ENCODE results near the gene TBL1XR1.
"Not testable (repeated sequence)": the region's sequence is repeated elsewhere in the genome, so short reads cannot be mapped to it uniquely, and the experiment has no call there.

Gene TBL1XR1

GRCh38 chr3:177208223-177208622, 10.9 kb upstream of the TBL1XR1 start:
- DNase-seq: no peak

GRCh38 chr3:177206936-177207335, 9.7 kb upstream of the TBL1XR1 start:
- DNase-seq: no peak

- DNase-seq: no peak
Measured at GRCh38 chr3:177203689-177204395, 6.6 kb upstream of the TBL1XR1 start.

- not testable (repeated sequence) for DNase-seq
Measured at GRCh38 chr3:177203016-177203415, 5.7 kb upstream of the TBL1XR1 start.

DNA sequence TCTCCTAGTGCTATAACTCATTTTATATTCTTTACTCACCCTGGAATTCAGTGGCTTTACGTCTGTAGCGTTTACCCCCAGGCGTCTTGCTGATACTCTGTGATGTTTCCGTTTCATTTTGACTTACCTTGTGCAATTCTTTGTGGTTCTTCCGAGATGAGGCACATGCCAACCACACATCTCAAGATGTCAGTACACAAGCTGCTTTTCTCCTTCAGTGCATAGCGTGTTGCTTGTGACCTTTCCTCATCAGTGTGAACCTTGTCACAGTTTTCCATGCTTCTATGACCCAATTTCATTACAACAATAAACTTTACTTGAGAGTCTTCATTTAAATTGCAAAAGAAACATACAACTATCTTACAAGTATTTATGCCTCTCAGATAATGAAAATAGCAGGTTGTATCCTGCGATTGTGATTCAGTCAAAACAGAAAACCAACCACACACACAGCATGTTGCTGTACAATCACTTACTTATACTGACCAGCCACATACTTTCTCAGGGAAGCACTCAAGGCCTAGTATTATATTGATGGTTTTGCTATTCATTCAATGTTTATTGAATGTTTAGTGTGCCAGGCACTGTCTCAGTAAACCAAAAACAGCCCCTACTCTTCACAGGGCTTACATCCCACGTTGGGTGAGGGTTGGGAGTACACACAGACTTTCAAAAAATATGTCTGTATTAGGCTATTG, 4.6 kb upstream of the TBL1XR1 start:
- DNase-seq: peak; percentile 33

DNA sequence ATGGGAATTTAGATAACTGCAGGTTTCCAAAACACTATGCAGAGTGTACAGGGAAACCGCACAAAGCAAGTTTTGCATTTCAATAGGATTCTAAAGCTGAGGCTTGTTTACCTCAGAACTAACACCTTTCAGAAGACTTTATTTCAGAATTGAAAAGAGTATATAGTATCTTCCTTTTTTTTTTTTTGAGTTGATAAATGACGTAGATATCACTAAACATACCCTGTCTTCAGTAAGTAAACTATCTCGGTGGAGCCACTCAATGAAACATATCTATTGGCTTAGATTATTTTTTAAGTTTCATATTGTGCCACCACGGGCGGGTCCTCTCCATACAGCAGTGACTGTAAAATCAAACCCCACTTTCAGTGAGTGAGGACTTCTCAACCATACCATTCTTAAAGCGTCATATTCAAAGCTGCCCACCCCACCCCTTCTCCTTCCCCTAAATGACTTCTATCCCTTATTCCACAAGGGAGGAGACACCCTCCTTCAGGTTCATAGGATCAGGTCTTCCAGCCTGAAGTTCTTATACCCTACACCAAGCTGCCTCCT, 2.0 kb upstream of the TBL1XR1 start:
- DNase-seq: no peak

GRCh38 chr3:177197727-177198460, 612 bp upstream of the TBL1XR1 start:
- no peak for DNase-seq

DNA sequence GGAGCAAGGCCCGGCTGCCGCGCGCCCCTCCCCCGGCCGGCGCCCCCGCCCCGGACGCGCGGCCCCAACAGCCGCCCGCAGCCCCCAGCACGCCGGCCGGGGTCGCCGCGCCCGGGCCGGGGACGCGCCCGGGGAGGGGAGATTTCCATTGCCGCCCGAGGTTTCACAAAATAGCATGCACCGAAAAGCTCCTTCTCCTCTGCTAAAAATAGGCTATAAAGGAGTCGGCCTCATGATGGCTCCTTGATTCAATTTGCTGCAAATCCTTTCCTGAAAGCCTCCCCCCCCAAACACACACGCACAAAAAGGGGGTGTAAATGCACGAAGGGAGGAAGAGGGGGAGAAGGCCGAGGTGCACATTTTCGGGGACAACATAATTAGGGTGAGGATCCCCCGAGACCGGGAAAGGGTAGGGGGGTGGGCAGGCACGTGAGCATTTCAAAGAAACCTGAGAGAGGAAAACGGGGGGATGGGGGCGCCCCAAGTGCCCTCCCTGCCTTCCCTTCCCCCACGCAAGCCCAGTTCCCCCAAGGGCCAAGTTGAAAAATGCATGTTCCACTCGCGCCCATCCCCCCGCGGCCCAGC, 734 bp downstream of the TBL1XR1 start:
- peak; percentile 54 for DNase-seq

DNA sequence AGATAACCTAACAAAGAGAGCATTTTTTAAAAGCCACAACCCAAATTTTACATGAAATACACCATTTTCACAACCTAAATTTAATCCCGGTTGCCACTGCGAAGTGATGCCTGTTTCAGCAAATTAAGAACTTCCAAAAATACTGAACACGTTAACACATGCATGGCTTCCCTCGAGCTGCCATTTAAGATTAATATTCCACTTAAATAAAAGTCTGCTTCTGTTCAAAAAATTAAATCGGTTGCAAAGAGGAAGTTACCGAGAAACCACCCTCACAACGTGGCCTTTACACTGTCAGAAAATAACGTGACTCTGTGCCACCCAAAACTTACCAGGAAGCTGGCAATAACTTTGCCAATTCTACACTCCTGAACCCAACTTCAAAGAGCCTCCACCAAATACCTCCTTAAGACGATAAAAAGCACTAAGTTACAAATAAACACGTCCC, 1.2 kb downstream of the TBL1XR1 start:
- no peak for DNase-seq

GRCh38 chr3:177195242-177195991, 1.9 kb downstream of the TBL1XR1 start:
- peak; percentile 37 for DNase-seq

GRCh38 chr3:177194299-177194698, 3.0 kb downstream of the TBL1XR1 start:
- DNase-seq: no peak

GRCh38 chr3:177193688-177194268, 3.5 kb downstream of the TBL1XR1 start:
- peak; percentile 21 for DNase-seq

DNA sequence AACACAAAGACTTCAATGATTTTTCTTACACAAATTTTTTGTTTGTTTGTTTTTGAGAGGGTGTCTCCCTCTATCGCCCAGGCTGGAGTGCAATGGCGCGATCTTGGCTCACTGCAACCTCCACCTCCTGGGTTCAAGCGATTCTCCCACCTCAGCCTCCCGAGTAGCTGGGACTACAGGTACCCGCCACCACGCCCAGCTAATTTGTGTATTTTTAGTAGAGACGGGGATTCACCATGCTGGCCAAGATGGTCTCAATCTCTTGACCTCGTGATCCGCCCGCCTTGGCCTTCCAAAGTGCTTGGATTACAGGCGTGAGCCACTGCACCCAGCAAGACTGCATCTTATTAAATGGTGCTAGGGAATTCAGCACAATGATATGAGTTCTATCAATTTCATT, 4.0 kb downstream of the TBL1XR1 start:
- not testable (repeated sequence) for DNase-seq

- DNase-seq: no peak
Measured at GRCh38 chr3:177190756-177191681, 6.3 kb downstream of the TBL1XR1 start.

DNA sequence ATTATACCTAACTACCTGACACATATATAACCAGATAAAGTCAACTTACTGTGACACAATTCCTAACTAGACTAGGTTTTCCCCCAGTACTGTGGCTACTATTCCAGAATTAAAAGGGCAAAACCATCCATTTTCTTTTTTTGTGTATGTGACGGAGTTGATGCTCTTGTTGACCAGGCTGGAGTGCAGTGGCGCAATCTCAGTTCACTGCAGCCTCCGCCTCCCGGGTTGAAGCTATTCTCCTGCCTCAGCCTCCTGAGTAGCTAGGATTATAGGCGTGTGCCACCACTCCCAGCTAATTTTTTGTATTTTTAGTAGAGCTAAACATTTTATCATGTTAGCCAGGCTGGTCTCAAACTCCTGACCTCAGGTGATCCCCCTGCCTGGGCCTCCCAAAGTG, 7.1 kb downstream of the TBL1XR1 start:
- not testable (repeated sequence) for DNase-seq

DNA sequence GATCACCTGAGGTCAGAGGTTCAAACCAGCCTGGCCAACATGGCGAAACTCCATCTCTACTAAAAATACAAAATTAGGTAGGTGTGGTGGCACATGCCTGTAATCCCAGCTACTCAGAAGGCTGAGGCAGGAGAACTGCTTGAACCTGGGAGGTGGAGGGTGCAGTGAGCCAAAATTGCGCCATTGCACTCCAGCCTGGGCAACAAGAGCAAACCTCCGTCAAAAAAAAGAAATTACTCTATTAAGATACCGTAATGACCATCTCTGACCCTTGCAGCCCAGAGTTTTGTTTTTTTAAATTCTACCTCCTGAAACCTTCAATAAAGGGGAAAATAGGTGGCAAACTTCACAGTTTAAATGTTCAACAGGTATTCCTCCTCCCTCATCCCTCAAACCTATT, 9.0 kb downstream of the TBL1XR1 start:
- not testable (repeated sequence) for DNase-seq

DNA sequence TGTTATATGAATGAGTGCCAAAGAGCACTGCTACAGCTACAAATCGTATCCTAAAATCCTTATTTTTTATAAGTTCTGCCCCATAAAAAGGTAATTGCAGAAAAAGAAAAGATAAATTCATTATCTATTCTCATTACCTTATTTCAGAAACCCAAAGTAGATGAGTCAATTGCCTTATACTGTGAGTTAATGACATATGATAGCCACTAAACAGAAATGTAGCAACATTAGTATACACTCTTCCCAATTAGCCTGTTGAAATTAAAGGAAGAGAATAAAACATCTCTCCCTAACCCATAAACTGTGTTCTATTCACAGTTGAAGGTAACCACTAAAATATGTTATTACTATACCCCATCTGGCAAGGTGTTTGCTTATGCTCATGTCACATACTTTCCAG, 11.0 kb downstream of the TBL1XR1 start:
- no peak for DNase-seq

- DNase-seq: no peak
Measured at GRCh38 chr3:177185035-177185574, 12.2 kb downstream of the TBL1XR1 start.

DNA sequence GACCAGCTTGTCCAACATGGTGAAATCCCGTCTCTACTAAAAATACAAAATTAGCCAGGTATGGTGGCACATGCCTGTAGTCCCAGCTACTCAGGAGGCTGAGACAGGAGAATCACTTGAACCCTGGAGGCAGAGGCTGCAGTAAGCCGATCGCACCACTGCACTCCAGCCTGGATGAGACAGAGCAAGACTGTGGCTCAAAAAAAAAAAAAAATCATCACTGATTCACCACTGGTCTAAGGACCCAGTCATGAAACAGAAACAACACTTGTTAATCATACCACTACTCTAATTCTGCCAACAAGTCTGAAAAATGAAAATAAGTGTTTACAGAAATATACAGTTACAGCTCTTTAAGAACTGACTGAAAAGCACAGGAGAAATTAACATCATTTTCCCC, 12.7 kb downstream of the TBL1XR1 start:
- not testable (repeated sequence) for DNase-seq

DNA sequence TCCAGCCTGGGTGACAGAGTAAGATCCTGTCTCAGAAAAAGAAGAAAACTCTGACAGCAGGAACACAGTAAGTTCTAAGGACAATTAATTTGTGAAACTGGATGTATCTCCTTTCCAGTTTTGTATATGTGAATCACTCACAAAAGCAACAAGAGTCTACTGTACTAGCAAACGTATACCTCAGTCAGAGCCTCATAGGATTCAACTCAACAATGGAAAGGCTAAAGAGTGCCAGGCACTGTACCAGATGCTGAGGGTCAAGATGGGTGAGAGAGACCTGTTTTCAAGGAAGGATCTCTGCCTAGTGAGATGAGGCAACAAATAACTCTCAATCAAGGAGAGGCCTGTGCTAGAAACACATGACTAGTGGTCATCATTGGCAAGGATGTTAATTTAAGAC, 14.9 kb downstream of the TBL1XR1 start:
- no peak for DNase-seq

All from fibroblast of skin of scalp (primary cell).